ENCODE results near the gene IL1R2. TPM values are rescaled to one million over a fixed set of nuclear protein-coding genes. Genes with fewer than 3 reads are reported as not detected.

Gene IL1R2
- total RNA-seq, 4 donors from 2014 or later: 2.1 to 13.1 (median 5.8) TPM

DNA sequence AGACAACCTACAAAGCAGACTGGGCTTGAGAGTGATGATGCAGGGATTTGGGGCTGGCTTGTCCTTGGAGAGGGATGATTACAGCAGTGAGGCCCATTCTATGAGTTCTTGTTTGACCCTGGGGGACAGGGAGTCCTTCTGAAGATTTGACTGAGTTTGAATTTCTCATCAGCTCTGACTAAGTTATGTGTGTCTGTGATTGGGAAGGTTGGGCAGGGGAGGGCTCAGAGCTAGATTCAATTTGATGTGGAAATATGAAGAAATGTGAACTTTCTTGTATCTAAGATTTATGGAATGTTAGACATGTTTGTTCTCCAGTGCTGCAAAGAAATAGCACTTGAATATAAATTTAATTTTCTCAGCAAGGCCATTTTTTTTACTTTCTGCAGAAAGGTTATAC, 19.9 kb upstream of the IL1R2 start:
- Histone ChIP-seq H3K9me3 (no peaks in the 10 kb centered on the region), H3K27me3 (no peaks in the 10 kb centered on the region), H3K4me3 (no peak overlapping the region), H3K27ac (no peak overlapping the region), H3K4me1 (no peaks in the 10 kb centered on the region), H3K36me3 (no peaks in the 10 kb centered on the region)
- in situ Hi-C loops (cut with MboI; ENCODE audit: low sequenced_read_pairs in 4 of 4) (no loop called here), intact Hi-C loops (cut with DNase I; ENCODE audit: low total_unique reads) (no loop called here)
- TF ChIP-seq, protein P1, sequence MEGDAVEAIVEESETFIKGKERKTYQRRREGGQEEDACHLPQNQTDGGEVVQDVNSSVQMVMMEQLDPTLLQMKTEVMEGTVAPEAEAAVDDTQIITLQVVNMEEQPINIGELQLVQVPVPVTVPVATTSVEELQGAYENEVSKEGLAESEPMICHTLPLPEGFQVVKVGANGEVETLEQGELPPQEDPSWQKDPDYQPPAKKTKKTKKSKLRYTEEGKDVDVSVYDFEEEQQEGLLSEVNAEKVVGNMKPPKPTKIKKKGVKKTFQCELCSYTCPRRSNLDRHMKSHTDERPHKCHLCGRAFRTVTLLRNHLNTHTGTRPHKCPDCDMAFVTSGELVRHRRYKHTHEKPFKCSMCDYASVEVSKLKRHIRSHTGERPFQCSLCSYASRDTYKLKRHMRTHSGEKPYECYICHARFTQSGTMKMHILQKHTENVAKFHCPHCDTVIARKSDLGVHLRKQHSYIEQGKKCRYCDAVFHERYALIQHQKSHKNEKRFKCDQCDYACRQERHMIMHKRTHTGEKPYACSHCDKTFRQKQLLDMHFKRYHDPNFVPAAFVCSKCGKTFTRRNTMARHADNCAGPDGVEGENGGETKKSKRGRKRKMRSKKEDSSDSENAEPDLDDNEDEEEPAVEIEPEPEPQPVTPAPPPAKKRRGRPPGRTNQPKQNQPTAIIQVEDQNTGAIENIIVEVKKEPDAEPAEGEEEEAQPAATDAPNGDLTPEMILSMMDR (IDR thresholded peaks at IDR 0.05 in 4 of 5, conservative IDR thresholded peaks at IDR 0.05 in 1 of 5): no peak
- no peak for TF ChIP-seq POLR2A (IDR thresholded peaks at IDR 0.05)
- DNase-seq: no peak
- ATAC-seq: no peak

DNA sequence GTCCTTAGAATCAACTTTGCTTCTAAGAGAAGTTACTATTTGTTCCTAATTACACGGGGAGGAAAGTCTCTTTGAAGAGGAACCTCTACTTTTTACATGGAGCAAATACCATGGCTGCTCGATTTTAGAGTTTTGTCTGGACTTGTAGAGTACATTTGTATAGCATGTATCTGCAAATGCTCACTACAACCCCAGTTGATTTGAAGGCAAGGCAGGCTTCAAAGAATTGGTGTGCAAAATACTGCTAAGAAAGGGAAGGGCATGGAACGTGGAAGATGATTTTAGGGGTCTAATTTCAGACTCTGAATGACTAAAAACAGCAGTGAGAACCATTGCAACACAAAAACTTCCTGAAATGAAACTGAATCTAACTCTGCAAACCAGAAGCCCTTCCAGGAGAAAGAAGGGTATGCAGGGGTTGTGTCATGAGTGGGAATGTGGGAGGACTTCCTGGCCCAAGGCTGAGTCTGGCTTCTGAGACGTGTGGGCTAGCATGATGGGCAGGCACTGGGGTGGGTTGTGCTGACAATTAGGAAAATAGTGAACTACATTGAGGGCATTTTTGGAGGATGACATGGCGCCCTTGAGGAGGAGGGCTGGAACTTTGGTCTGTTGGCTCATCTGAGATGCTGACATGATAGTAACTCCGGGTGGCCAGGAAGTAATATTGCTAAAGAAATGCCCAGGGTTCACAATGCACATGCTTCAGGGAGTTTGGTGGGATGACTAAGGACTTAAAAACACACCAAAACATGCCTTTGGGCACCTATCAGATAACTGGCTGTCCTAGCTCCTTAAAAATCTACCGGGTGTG, 18.9 kb upstream of the IL1R2 start:
- in situ Hi-C loops (cut with MboI; ENCODE audit: low sequenced_read_pairs in 4 of 4): no loop called here
- DNase-seq: peak in 1 of 2 donors; percentile 30

DNA sequence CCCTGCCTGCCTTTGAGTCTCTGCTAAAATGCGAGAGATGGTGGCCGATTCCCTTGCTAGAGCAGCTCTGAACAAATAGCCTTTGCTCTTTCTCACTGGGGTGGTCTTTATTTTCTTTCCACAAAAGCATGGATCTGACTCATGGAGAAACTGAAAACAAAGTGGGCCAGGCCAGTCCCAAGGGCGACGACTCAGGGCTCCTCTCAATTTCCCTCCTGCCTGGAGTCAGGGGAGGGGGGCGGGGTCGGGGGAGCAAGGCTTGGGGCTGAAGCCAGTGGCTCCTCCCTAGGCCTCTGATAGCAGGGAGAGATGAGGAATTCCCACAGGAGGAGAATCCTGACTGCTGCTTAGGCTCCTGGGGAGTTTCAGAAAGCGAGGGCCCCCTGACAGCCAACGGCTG, 17.1 kb upstream of the IL1R2 start:
- H3K4me1 ChIP-seq: no peaks in the 10 kb centered on the region
- intact Hi-C loops (cut with DNase I; ENCODE audit: low total_unique reads) (no loop called here), in situ Hi-C loops (cut with MboI; ENCODE audit: low sequenced_read_pairs in 4 of 4) (loop anchor here in 2 of 4 donors (25.0 kb wide), 2 partner anchors 463 to 488 kb away; partner anchors contain the start of gene SLC9A4 (in 1 of the 2))
- no peaks in the 10 kb centered on the region for H3K36me3 ChIP-seq
- ATAC-seq (no peak), DNase-seq (no peak)
- no peak overlapping the region for H3K4me3 ChIP-seq
- no peaks in the 10 kb centered on the region for H3K9me3 ChIP-seq
- TF ChIP-seq POLR2A (IDR thresholded peaks at IDR 0.05): no peak
- TF ChIP-seq, protein P1 (IDR thresholded peaks at IDR 0.05 in 4 of 5, conservative IDR thresholded peaks at IDR 0.05 in 1 of 5): no peak
- no peak overlapping the region for H3K27ac ChIP-seq
- no peaks in the 10 kb centered on the region for H3K27me3 ChIP-seq

More for the DNA sequence above, 18.9 kb upstream of the IL1R2 start:
- Histone ChIP-seq H3K9me3 (no peaks in the 10 kb centered on the region), H3K27me3 (no peaks in the 10 kb centered on the region), H3K27ac (no peak overlapping the region), H3K36me3 (no peaks in the 10 kb centered on the region), H3K4me3 (no peak overlapping the region), H3K4me1 (no peaks in the 10 kb centered on the region)
- TF ChIP-seq POLR2A (IDR thresholded peaks at IDR 0.05): no peak
- TF ChIP-seq, protein P1 (IDR thresholded peaks at IDR 0.05 in 4 of 5, conservative IDR thresholded peaks at IDR 0.05 in 1 of 5): no peak
- peak in 1 of 2 donors; percentile 36 for ATAC-seq
- intact Hi-C loops (cut with DNase I; ENCODE audit: low total_unique reads): no loop called here

DNA sequence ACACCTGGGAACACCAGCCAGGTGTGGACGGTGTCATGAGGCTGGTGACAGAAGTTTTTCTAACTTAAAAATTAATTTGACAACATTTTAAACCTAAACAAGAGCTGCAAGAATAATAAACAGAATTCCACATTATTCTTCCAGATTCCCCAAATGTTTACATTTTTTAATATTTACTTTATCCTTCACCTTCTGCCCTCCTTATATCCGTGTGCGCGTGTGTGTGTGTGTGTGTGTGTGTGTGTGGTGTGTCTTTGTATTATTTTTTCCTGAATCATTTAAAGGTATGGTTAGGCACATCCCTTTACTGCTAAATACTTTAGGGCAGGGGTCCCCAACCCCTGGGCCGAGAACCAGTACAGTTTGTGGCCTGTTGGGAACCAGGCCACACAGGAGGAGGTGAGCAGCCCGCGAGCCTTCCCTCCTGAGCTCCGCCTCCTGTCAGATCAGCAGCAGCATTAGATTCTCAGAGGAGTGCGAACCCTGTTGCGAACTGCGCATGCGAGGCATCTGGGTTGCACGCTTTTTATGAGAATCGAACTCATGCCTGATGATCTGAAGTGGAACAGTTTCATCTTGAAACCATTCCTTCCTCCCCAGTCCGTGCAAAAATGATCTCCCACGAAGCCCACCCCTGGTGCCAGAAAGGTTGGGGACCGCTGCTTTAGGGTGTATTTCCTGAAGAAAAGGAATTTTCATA, 16.4 kb upstream of the IL1R2 start:
- H3K27ac ChIP-seq: no peak overlapping the region
- no peak overlapping the region for H3K4me3 ChIP-seq
- in situ Hi-C loops (cut with MboI; ENCODE audit: low sequenced_read_pairs in 4 of 4): loop anchor here in 2 of 4 donors (25.0 kb wide), 2 partner anchors 462 to 487 kb away; partner anchors contain the start of gene SLC9A4 (in 1 of the 2)
- no peaks in the 10 kb centered on the region for H3K9me3 ChIP-seq
- ATAC-seq (no peak), DNase-seq (no peak)
- intact Hi-C loops (cut with DNase I; ENCODE audit: low total_unique reads): no loop called here
- TF ChIP-seq, protein P1 (IDR thresholded peaks at IDR 0.05 in 4 of 5, conservative IDR thresholded peaks at IDR 0.05 in 1 of 5): no peak
- TF ChIP-seq POLR2A (IDR thresholded peaks at IDR 0.05): no peak
- H3K36me3 ChIP-seq: no peaks in the 10 kb centered on the region
- H3K27me3 ChIP-seq: no peaks in the 10 kb centered on the region
- H3K4me1 ChIP-seq: no peaks in the 10 kb centered on the region

Measured in gastrocnemius medialis (tissue), 4 donors.